Body of pancreas (tissue), 4 donors: ENCODE measurements around the gene ETFBKMT.
"Not testable (repeated sequence)": the region's sequence is repeated elsewhere in the genome, so short reads cannot be mapped to it uniquely, and the experiment has no call there.

Experiments
- POLR2A ChIP-seq, 3 donors: fragments of 450-650 bp; IDR thresholded peaks; one replicate each; pipeline ENCODE4 v1.6.1; 2016; ENCODE audit warnings: antibody characterized with exemption in 3 of 3, mild to moderate bottlenecking in 2 of 3
- TF ChIP-seq, protein P1 (sequence below), 7 experiments: fragments of 450-650 bp in 4 of 7; fragments of 200-600 bp in 3 of 7; sonication (generic) in 3 of 7; IDR thresholded peaks; one replicate each; pipeline ENCODE4 v1.5.1; 2016 to 2019; ENCODE audit warnings: antibody characterized with exemption in 7 of 7

DNA sequence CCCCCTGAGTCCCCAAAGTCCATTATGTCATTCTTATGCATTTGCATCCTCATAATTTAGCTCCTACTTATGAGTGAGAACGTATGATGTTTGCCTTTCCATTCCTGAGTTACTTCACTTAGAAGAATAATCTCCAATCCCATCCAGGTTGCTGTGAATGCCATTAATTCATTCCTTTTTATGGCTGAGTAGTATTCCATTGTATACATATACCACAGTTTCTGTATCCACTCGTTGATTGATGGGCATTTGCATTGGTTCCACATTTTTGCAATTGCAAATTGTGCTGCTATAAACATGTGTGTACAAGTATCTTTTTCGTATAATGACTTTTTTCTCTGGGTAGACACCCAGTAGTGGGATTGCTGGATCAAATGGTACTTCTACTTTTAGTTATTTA lies 30.4 kb downstream of the ETFBKMT start:
- TF ChIP-seq POLR2A (IDR thresholded peaks at IDR 0.05) = not testable (repeated sequence)
- TF ChIP-seq, protein P1, sequence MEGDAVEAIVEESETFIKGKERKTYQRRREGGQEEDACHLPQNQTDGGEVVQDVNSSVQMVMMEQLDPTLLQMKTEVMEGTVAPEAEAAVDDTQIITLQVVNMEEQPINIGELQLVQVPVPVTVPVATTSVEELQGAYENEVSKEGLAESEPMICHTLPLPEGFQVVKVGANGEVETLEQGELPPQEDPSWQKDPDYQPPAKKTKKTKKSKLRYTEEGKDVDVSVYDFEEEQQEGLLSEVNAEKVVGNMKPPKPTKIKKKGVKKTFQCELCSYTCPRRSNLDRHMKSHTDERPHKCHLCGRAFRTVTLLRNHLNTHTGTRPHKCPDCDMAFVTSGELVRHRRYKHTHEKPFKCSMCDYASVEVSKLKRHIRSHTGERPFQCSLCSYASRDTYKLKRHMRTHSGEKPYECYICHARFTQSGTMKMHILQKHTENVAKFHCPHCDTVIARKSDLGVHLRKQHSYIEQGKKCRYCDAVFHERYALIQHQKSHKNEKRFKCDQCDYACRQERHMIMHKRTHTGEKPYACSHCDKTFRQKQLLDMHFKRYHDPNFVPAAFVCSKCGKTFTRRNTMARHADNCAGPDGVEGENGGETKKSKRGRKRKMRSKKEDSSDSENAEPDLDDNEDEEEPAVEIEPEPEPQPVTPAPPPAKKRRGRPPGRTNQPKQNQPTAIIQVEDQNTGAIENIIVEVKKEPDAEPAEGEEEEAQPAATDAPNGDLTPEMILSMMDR (IDR thresholded peaks at IDR 0.05) = not testable (repeated sequence)
